Measurements from ENCODE around the gene CAPN15.

CAPN15 gene

DNA sequence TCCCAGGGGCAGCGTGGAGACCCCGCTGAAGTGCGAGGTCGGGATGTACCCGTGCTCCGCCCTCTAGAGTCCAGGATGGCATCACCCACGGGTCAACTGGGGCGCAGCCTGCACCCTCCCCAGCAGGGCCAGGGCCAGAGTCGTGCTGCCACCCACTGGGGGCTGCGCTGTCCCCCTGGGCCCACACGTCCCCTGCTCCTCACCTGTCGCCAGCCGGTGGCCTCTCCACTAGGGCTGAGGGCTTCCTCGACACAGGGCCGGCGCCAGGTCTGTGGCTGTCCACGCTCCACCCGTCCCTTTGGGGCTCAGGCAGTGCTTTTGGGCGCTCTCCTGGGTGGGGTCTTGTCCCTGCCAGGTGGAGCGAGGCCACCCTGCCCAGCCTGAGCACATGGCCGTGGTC is 21.1 kb downstream of the CAPN15 start:
- DNase-seq, result no peak

- DNase-seq, result no peak
Observed at GRCh38 chr16:549544-550263, 22.2 kb downstream of the CAPN15 start.

GRCh38 chr16:551210-551609 is 23.7 kb downstream of the CAPN15 start:
- no peak for DNase-seq

DNA sequence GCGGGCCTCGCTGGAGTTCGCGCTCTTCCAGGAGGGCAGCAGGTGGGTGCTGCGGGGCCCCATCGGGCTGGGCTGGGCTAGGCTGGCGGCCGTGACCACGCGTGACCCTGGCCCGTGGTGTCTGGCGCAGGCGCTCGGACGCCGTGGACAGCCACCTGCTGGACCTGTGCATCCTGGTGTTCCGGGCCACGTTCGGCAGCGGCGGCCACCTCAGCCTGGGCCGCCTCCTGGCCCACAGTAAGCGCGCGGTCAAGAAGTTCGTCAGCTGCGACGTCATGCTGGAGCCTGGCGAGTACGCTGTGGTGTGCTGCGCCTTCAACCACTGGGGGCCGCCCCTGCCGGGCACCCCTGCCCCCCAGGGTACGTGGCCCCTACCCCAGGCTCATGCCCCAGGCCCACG is 24.7 kb downstream of the CAPN15 start:
- DNase-seq, result no peak

- DNase-seq, result no peak
Observed at GRCh38 chr16:553601-554296, 26.2 kb downstream of the CAPN15 start.

- DNase-seq, result no peak
Observed at GRCh38 chr16:554297-554621, 26.7 kb downstream of the CAPN15 start.

- peak; percentile 30 for DNase-seq
Observed at GRCh38 chr16:554640-555365, 27.3 kb downstream of the CAPN15 start.

GRCh38 chr16:555528-556473 is 28.3 kb downstream of the CAPN15 start:
- DNase-seq, result no peak

GRCh38 chr16:556474-557173 is 29.1 kb downstream of the CAPN15 start:
- DNase-seq, result no peak

GRCh38 chr16:557463-558297 is 30.2 kb downstream of the CAPN15 start:
- no peak for DNase-seq

DNA sequence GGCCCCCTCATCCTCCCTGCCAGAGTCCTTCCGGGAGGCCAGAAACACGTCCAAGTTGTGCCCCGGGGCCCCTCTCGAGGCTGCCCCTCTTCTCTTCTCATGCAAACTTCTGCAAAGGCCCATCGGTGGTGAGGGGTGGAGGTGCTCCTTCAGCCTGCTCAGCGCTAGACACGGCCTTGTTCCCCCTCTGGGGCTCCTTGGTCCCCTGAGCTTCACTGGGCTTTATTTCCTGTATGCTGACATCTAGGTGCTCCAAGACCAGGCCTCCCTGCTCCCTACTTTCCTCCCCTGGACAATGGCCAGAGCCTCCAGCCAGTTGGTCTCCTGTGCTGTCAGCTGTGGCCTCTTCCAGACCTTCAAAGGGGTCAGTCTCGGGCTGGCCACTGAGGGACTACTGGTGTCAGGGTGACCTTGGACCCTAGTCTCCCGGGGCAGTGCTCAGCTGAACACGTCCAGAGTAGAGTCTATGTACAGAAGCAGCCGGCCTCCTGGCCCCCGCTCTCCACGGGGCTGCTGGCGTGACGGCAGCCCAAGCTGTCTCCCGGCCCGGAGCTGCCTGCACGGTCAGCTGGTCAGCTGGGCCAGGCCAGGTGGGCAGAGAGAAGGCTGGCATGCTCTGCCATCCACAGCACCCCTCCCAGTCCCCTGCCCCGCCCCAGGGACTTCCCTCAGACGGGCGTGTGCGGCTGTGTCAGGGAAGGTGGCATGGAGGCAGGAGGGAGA is 30.9 kb downstream of the CAPN15 start:
- no peak for DNase-seq

GRCh38 chr16:559021-559380 is 31.5 kb downstream of the CAPN15 start:
- DNase-seq, result no peak

DNA sequence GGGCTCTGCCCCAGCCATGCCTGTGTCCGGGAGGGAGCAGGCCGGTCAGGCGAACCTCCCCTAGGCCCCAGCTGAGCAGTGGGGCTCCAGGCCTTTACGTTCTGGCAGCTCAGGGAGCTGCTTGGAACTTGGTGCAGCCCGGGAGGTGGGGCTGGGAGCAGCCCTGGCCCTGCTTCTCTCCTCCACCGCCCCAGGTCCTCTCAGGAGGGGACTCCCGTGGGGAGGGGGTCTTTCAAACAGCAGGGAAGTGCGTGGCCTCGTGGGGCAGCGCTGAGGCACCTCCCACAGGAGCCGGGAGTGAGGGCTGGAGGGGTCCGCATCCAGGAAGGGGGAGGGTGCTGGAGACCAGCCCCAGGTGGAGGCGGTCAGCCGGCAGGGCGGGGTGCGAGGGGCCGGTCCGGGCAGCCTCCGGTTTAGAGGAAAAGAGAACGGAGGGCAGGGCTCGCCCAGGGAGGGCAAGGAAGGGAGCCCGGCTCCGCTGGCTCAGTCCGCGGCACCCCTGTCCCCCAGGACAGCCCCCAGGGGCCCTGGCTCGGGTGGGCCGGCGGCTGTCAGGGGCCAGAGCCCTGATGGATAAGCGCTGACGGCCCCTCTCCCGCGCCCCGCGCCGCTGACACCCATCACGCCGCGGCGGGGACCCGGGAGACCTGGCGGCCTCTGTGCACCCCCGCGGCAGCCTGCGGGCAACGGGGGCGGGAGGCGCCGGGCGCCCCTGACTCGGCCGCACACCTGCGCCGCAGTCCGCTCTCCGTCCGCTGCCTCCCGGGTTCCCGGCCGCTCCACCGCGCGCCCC is 32.1 kb downstream of the CAPN15 start:
- no peak for DNase-seq

GRCh38 chr16:560204-560700 is 32.7 kb downstream of the CAPN15 start, which contains the start of gene PRR35:
PRR35 (plus strand) TSS chr16:560394; CDS start chr16:563295, 2,901 bp downstream.
- DNase-seq, result no peak

DNA sequence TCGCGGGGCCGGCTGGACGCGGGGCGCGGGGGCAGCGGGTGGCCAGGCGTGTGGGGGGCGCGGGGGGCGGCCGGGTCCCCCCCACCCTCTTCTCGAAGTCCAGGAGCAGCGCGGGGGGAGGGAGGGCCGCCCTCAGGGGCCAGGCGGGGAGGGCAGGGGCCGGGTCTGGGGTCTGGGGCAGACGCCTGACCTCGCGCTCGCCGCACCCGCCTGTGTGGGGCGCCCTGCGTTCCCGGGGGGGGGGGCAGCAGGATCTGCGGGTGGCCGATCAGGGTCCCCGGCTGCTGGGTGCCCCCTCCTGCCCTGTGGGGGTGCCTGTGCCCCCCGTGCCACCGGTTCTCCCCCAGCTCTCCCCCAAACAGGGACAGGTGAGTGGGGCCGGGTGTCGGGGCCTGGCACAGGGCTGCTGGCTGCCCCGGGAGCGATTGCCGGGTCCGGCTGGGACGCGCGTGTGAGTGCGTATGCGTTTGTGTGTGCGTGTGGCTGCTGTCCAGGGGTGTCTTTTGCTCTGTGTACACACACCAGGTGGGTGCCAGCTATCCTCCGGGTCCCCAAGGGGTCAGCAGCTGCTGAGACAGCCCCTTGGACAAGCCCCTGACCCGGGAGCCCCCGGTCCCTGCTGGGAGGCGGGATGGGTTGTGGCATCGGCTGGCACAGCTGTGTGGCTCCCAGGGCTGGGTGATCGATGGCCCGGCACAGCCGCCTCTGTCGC is 33.3 kb downstream of the CAPN15 start:
- DNase-seq, result no peak

DNA sequence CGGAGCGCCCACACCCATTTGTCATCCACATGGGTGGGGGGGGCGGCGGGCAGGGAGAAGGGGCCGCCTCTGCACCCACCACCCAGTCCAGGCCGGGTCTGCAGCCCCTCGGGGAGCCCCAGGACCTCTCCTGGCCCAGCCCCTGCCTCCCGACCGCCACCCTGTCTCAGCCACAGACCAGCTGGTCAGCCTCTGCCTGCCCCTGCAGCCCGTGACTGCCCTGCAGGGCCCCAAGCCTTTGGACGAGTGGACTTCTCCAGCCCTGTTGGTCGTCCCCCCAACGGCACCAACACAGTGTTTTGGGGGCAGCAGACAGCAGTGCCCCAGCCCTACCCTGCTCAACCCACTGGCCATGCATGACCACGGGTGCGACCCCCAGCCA is 33.9 kb downstream of the CAPN15 start:
- DNase-seq, result no peak

DNA sequence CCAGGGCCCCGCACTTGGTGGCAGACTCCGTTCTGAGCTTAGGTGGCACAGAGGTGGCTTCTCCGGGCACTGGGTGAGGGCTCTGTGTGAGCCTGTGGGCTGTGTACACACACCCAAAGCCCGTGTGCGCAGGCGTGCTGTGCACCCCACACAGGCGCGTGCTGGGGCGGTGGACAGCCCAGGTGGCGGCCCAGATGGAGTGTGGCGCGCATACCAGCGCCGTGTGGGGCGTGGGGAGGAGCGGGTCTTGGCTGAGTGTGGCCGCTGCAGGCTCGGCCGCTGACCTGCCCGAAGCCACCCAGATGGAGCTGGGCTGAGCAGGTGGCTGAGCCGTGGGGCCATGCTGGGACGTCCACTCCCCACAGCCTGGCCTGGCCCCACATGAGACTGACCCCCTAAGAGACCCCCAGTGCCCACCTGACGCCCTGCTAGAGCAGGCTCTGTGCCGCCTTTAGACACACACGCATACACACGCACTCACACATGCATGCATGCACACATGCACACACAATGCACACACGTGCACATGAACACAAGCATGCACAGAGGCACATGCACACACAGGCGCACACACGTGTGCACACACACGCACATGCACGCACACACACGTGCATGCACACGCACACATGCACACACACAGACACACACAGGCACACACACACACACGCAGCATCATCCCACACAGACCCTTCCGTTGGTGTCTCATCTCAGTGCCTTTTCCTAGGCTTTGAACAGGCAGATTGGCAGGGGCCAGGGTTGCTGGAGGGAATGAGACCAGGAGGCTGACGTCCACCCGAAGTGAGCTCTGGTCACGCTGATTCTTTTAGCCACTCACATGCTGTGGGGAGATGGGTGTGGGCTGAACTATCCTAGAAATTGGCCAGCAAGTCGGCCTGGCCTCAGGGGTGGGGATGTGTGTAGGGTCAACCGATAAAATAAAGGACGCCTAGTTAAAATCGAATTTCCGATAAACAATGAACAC is 34.7 kb downstream of the CAPN15 start:
- no peak for DNase-seq
